MCF 10A (cell line): ENCODE data around the gene GARS1. TPM values are rescaled to one million over a fixed set of nuclear protein-coding genes. Genes with fewer than 3 reads are reported as not detected.
A peak's percentile ranks its signal among the peaks of the same experiment; 100 is the strongest.
"Not testable (repeated sequence)": the region's sequence is repeated elsewhere in the genome, so short reads cannot be mapped to it uniquely, and the experiment has no call there.

Experiments used
- BruUV-seq: library from RNA; stranded (reverse); fragments of 400-500 nt; replicated peaks from 2 replicates; lab custom pipeline; 2021; lab: Mats Ljungman, UMichigan
- CTCF ChIA-PET: fragments of 300-600 bp; sonication (Branson Sonifier 250); formaldehyde crosslinking; extraction: SDS; loops from one replicate; lab custom pipeline; 2021; ENCODE audit warnings: antibody characterized with exemption, inconsistent platforms; lab: Yijun Ruan, JAX
- POLR2A ChIA-PET: fragments of 300-600, 350-650 bp; sonication (Branson Sonifier 250); formaldehyde crosslinking; extraction: SDS; loops from one replicate; lab custom pipeline; 2020; ENCODE audit warnings: antibody characterized with exemption, inconsistent platforms; lab: Yijun Ruan, JAX
- DNase-seq: peaks from one replicate; pipeline ENCODE4 v3.0.0-alpha.2; 2018; ENCODE audit not compliant: unreplicated experiment
- H3K27ac Mint-ChIP-seq: one replicate; pipeline ENCODE4 v1.8.0; 2022; ENCODE audit warnings: mild to moderate bottlenecking, low read depth, mixed read lengths; ENCODE audit not compliant: unreplicated experiment
- H3K27me3 Mint-ChIP-seq: one replicate; pipeline ENCODE4 v1.8.0; 2022; ENCODE audit warnings: mixed read lengths; ENCODE audit not compliant: insufficient read depth, unreplicated experiment
- H3K36me3 Mint-ChIP-seq: one replicate; pipeline ENCODE4 v1.8.0; 2022; ENCODE audit warnings: mild to moderate bottlenecking, moderate library complexity, mixed read lengths; ENCODE audit not compliant: insufficient read depth, unreplicated experiment
- H3K4me1 Mint-ChIP-seq: one replicate; pipeline ENCODE4 v1.8.0; 2022; ENCODE audit warnings: mixed read lengths; ENCODE audit not compliant: insufficient read depth, unreplicated experiment
- H3K4me3 Mint-ChIP-seq: one replicate; pipeline ENCODE4 v1.8.0; 2022; ENCODE audit warnings: mild to moderate bottlenecking, moderate library complexity, mixed read lengths; ENCODE audit not compliant: unreplicated experiment
- H3K9me3 Mint-ChIP-seq: one replicate; pipeline ENCODE4 v1.8.0; 2022; ENCODE audit warnings: mixed read lengths; ENCODE audit not compliant: unreplicated experiment
- intact Hi-C: fragments of 100-400 bp; cut with micrococcal nuclease; formaldehyde crosslinking; loops from 2 replicates; pipeline ENCODE4 v1.14.1; 2022
- total RNA-seq: library from RNA; stranded (reverse); gene quantifications from 2 replicates; pipeline ENCODE4 v1.2.3, GENCODE V29; 2022
- TF ChIP-seq, protein P1 (sequence below): fragments of 200-600 bp; IDR thresholded peaks from one replicate; pipeline ENCODE4 v1.8.0; 2022; ENCODE audit warnings: antibody characterized with exemption, mild to moderate bottlenecking; ENCODE audit not compliant: unreplicated experiment

Gene GARS1
- total RNA-seq, 1 experiment from 2014 or later = 386 TPM

DNA sequence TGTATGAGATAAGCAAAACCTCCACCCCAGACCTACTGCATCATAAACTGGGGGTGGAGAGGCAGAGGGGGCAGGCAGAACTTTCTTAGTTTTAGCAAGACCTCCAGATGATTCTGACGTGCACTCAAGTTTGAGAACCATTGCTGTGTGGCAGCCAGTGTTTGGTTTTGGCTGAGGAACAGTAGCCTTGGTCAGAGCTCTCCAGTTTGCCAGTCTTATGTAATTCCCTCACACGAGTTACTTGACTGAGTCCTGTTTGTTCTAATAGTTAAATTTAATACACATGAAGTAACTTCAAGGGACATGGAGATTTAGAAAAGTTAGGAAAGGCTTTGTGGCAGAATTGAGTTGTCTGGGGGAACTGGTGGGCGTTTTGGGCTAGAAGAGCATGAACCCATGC is 38.5 kb downstream of the GARS1 start:
- no peaks in the 10 kb centered on the region for H3K4me1 Mint-ChIP-seq
- no TSS peak for BruUV-seq
- no peaks in the 10 kb centered on the region for H3K27me3 Mint-ChIP-seq
- H3K9me3 Mint-ChIP-seq = no peaks in the 10 kb centered on the region
- ChIA-PET POLR2A (no interaction called here), CTCF (interaction anchor here (1.3 to 1.5 kb wide), 2 partner anchors 8 to 10 kb away, joined by 3 read pairs; no protein-coding TSS in a partner anchor)
- peaks cover 70% of the 10 kb centered on the region for H3K36me3 Mint-ChIP-seq
- H3K4me3 Mint-ChIP-seq = no peak overlapping the region
- TF ChIP-seq, protein P1, sequence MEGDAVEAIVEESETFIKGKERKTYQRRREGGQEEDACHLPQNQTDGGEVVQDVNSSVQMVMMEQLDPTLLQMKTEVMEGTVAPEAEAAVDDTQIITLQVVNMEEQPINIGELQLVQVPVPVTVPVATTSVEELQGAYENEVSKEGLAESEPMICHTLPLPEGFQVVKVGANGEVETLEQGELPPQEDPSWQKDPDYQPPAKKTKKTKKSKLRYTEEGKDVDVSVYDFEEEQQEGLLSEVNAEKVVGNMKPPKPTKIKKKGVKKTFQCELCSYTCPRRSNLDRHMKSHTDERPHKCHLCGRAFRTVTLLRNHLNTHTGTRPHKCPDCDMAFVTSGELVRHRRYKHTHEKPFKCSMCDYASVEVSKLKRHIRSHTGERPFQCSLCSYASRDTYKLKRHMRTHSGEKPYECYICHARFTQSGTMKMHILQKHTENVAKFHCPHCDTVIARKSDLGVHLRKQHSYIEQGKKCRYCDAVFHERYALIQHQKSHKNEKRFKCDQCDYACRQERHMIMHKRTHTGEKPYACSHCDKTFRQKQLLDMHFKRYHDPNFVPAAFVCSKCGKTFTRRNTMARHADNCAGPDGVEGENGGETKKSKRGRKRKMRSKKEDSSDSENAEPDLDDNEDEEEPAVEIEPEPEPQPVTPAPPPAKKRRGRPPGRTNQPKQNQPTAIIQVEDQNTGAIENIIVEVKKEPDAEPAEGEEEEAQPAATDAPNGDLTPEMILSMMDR = no peak
- H3K27ac Mint-ChIP-seq = no peak overlapping the region
- DNase-seq = no peak
- intact Hi-C loops = loop anchor here (5.0 kb wide), 1 partner anchor 109 kb away; no protein-coding TSS in a partner anchor

DNA sequence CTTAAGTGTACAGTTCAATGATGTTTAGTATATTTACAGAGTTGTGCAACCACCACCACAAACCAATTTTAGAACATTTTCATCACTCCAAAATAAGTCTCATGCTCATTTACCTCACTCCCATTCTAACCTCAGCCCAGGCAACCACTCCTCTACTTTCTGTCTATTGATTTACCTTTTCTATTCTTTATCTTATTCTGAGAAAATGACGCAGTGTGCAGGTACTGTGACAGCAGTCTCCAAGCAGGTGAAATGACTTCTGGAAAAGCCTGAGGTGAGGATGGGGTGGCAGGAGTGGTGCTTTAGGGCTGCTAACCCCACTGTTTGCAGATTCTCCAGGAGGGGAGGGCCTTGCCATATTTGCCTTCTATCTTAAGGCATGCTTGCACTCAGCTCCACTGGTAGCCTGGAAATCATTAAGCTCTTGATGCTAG is 39.5 kb downstream of the GARS1 start:
- ChIA-PET CTCF (interaction anchor here (0.8 to 1.5 kb wide), 2 partner anchors 9 to 88 kb away, joined by 3 read pairs; no protein-coding TSS in a partner anchor), POLR2A (no interaction called here)
- H3K27me3 Mint-ChIP-seq = no peaks in the 10 kb centered on the region
- H3K4me3 Mint-ChIP-seq = no peak overlapping the region
- H3K9me3 Mint-ChIP-seq = no peaks in the 10 kb centered on the region
- DNase-seq = no peak
- intact Hi-C loops = loop anchor here (5.0 kb wide), 1 partner anchor 108 kb away; no protein-coding TSS in a partner anchor
- peaks cover 60% of the 10 kb centered on the region for H3K36me3 Mint-ChIP-seq
- no TSS peak for BruUV-seq
- no peak overlapping the region for H3K27ac Mint-ChIP-seq
- TF ChIP-seq, protein P1 = no peak
- H3K4me1 Mint-ChIP-seq = no peaks in the 10 kb centered on the region

DNA sequence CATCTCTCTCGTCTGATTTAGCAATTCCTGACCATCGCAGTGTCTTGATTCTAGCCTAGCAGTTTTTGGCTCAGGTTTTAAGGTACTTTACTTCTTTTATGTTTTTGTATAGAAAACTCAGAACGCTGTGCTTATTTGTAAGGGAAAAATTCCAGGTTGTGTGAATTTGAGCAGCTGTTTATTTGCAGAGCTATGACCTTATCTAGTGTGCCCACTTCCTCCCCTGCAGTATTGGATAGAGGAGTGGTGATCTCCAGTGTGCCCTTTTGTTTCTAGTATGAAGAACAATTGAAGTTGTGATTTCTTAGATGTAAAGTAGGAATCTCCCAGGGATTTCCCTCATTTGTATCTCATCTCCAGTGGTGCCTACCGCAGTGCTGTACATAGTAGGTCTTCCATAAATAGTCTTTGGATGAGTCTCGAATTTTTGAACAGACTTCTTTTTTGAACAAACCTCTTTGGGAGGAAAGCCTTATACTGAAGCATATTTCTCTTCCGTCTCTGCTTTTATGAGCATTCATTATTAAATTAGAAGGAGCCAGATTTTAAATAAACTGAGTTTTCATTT is 40.0 kb downstream of the GARS1 start:
- Mint-ChIP-seq H3K36me3 (peaks cover 56% of the 10 kb centered on the region), H3K27ac (no peak overlapping the region), H3K4me1 (no peaks in the 10 kb centered on the region), H3K27me3 (no peaks in the 10 kb centered on the region), H3K4me3 (no peak overlapping the region), H3K9me3 (no peaks in the 10 kb centered on the region)
- no peak for DNase-seq
- no TSS peak for BruUV-seq
- ChIA-PET CTCF (interaction anchor here (0.8 to 1.5 kb wide), 2 partner anchors 10 to 88 kb away, joined by 3 read pairs; no protein-coding TSS in a partner anchor), POLR2A (interaction anchor here (1.2 kb wide), 1 partner anchor 20 kb away, joined by 3 read pairs; no protein-coding TSS in a partner anchor)
- intact Hi-C loops = loop anchor here (5.0 kb wide), 1 partner anchor 108 kb away; no protein-coding TSS in a partner anchor
- TF ChIP-seq, protein P1 = no peak

DNA sequence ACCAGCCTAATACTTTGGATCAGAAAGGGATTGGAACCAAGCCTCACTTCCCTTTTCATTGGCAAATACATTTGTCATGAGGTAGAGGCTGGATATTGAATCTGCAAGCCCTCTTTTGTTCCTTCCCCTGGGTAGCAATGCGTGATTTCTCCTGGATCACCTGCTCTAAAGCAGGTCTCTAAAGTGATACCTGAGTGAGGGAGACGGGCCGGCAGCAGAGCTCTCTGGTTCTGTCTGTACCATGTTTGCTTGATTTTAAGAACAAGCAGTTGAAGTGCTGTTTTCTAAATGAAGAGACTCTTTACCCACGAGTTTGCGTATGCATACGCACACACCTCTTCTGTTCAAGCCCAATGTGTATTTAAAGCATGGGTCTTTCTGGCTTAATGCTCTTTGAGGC is 41.1 kb downstream of the GARS1 start:
- intact Hi-C loops = no loop called here
- Mint-ChIP-seq H3K36me3 (peaks cover 47% of the 10 kb centered on the region), H3K4me1 (no peaks in the 10 kb centered on the region), H3K27me3 (no peaks in the 10 kb centered on the region), H3K27ac (no peak overlapping the region), H3K4me3 (no peak overlapping the region), H3K9me3 (no peaks in the 10 kb centered on the region)
- TF ChIP-seq, protein P1 = no peak
- CTCF ChIA-PET = no interaction called here
- TSS peak; percentile 1 for BruUV-seq
- DNase-seq = no peak
- POLR2A ChIA-PET = interaction anchor here (1.2 kb wide), 1 partner anchor 21 kb away, joined by 3 read pairs; no protein-coding TSS in a partner anchor

DNA sequence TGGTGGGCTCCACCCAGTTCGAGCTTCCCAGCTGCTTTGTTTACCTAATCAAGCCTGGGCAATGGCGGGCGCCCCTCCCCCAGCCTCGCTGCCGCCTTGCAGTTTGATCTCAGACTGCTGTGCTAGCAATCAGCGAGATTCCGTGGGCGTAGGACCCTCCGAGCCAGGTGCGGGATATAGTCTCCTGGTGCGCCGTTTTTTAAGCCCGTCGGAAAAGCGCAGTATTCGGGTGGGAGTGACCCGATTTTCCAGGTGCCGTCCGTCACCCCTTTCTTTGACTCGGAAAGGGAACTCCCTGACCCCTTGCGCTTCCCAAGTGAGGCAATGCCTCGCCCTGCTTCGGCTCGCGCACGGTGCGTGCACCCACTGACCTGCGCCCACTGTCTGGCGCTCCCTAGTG is 47.6 kb downstream of the GARS1 start:
- H3K27ac Mint-ChIP-seq, intact Hi-C loops, DNase-seq, H3K4me3 Mint-ChIP-seq, H3K9me3 Mint-ChIP-seq, H3K27me3 Mint-ChIP-seq, H3K4me1 Mint-ChIP-seq, BruUV-seq, POLR2A ChIA-PET: not testable (repeated sequence)
- peaks cover 35% of the 10 kb centered on the region for H3K36me3 Mint-ChIP-seq
- CTCF ChIA-PET = interaction anchor here (1.0 kb wide), 1 partner anchor 10 kb away, joined by 3 read pairs; no protein-coding TSS in a partner anchor
